Body of pancreas (tissue), 4 donors: ENCODE data around the gene PAPPA2. TPM values are rescaled to one million over a fixed set of nuclear protein-coding genes. Genes with fewer than 3 reads are reported as not detected.

Experiments used
- ATAC-seq: fragments of 150-250 bp; one replicate; pipeline ENCODE4 v1.9.1; 2016
- DNase-seq, 4 donors: peaks; one replicate each; pipeline ENCODE4 v3.0.0-alpha.2; 2019
- H3K27ac ChIP-seq, 4 donors: fragments of 200-600 bp; sonication (generic); 1 replicate in 3 of 4; 2 replicates in 1 of 4; pipeline versions ENCODE4 v1.5.1 to v1.6.1; 2016 to 2019; ENCODE audit warnings: mild to moderate bottlenecking in 1 of 4, mixed read lengths in 1 of 4, moderate library complexity in 1 of 4
- H3K27me3 ChIP-seq, 2 donors: fragments of 200-600 bp; sonication (generic); one replicate each; pipeline ENCODE4 v1.6.0; 2016; ENCODE audit warnings: mild to moderate bottlenecking in 1 of 2
- H3K36me3 ChIP-seq, 2 donors: fragments of 200-600 bp; sonication (generic); replicated peaks in 1 of 2; 2 replicates each; pipeline ENCODE4 v1.5.1; 2016; ENCODE audit warnings: low read depth in 2 of 2; ENCODE audit not compliant: insufficient read depth in 1 of 2
- H3K4me1 ChIP-seq: fragments of 200-600 bp; sonication (generic); one replicate; pipeline ENCODE4 v1.6.0; 2016
- H3K4me3 ChIP-seq, 2 donors: fragments of 200-600 bp; sonication (generic); 1 replicate in 1 of 2; 2 replicates in 1 of 2; pipeline ENCODE4 v1.5.1; 2016 to 2019
- H3K9me3 ChIP-seq, 3 donors: fragments of 200-600 bp; sonication (generic); 1 replicate in 2 of 3; 2 replicates in 1 of 3; pipeline ENCODE4 v1.5.1; 2016
- CTCF ChIP-seq, 7 experiments: fragments of 450-650 bp in 4 of 7; fragments of 200-600 bp in 3 of 7; sonication (generic) in 3 of 7; IDR thresholded peaks; one replicate each; pipeline ENCODE4 v1.5.1; 2016 to 2019; ENCODE audit warnings: antibody characterized with exemption in 7 of 7
- POLR2A ChIP-seq, 3 donors: fragments of 450-650 bp; IDR thresholded peaks; one replicate each; pipeline ENCODE4 v1.6.1; 2016; ENCODE audit warnings: antibody characterized with exemption in 3 of 3, mild to moderate bottlenecking in 2 of 3
- WGBS, 2 donors: methylation state at CpG; one replicate each; pipeline ENCODE4 v1.1.5; 2017; 5-methylcytosine and 5-hydroxymethylcytosine counted together
- intact Hi-C: fragments of 100-400 bp; cut with DNase I; formaldehyde crosslinking; loops from one replicate; pipeline ENCODE4 v1.15.1; 2023
- total RNA-seq, 2 donors: library from RNA; depleted of rRNA; stranded (reverse); fragments of >200 nt; gene quantifications; one replicate each; pipeline ENCODE4 v1.1.0, GENCODE V29; 2016

The PAPPA2 gene
- total RNA-seq, 2 donors from 2014 or later: under 0.01 to 5.4 TPM

GRCh38 chr1:176543360-176544129, 80.6 kb downstream of the PAPPA2 start:
- H3K4me3 ChIP-seq: no peak overlapping the region
- H3K9me3 ChIP-seq: no peaks in the 10 kb centered on the region
- ATAC-seq: no peak
- H3K4me1 ChIP-seq: no peaks in the 10 kb centered on the region
- intact Hi-C loops: no loop called here
- WGBS, 2 donors: 68 to 83% methylated on average over 2 of the region's 2 CpGs
- H3K27ac ChIP-seq: no peak overlapping the region
- H3K36me3 ChIP-seq: no peaks in the 10 kb centered on the region
- H3K27me3 ChIP-seq: no peaks in the 10 kb centered on the region
- TF ChIP-seq POLR2A (IDR thresholded peaks at IDR 0.05) (no peak), CTCF (IDR thresholded peaks at IDR 0.05) (no peak)
- DNase-seq: no peak

DNA sequence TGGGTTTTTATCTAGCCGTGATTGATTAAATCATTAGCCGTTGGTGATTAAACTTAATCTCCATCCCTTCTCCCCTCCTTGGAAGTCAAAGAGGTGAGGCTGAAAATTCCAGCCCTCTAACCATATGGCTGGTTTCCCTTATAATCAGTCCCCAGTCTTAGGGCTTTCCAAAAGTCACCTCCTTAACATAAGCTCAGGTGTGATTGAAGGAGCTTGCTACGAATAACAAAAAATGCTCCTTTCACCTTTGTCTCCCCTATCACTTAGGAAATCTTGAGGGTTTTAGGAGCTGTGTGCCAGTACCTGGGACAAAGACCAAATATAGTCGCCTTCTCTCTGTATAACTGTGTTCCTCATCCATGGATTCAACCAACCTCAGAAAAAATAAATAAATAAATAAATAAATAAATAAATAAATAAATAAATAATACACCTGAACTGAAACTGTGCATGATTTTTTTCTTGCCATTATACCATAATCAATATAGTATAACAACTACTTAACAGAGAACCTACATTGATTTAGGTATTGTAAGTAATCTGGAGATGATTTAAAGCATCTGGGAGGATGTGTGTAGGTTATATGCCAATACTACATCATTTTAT, 82.2 kb downstream of the PAPPA2 start:
- H3K27me3 ChIP-seq: no peaks in the 10 kb centered on the region
- H3K36me3 ChIP-seq: no peaks in the 10 kb centered on the region
- H3K9me3 ChIP-seq: no peaks in the 10 kb centered on the region
- ATAC-seq: no peak
- H3K27ac ChIP-seq: no peak overlapping the region
- intact Hi-C loops: no loop called here
- H3K4me1 ChIP-seq: no peaks in the 10 kb centered on the region
- 70 to 77% methylated on average over 4 of the region's 4 CpGs for WGBS, 2 donors
- DNase-seq: no peak
- H3K4me3 ChIP-seq: no peak overlapping the region
- TF ChIP-seq POLR2A (IDR thresholded peaks at IDR 0.05) (no peak), CTCF (IDR thresholded peaks at IDR 0.05) (no peak)

- Histone ChIP-seq H3K36me3 (no peaks in the 10 kb centered on the region), H3K9me3 (no peaks in the 10 kb centered on the region), H3K27ac (no peak overlapping the region), H3K27me3 (no peaks in the 10 kb centered on the region), H3K4me3 (no peak overlapping the region), H3K4me1 (no peaks in the 10 kb centered on the region)
- no peak for ATAC-seq
- 16 to 22% methylated on average over 1 of the region's 1 CpG for WGBS, 2 donors
- no peak for DNase-seq
- TF ChIP-seq POLR2A (IDR thresholded peaks at IDR 0.05) (no peak), CTCF (IDR thresholded peaks at IDR 0.05) (no peak)
- intact Hi-C loops: no loop called here
Measured at GRCh38 chr1:176546825-176547224, 83.8 kb downstream of the PAPPA2 start.

DNA sequence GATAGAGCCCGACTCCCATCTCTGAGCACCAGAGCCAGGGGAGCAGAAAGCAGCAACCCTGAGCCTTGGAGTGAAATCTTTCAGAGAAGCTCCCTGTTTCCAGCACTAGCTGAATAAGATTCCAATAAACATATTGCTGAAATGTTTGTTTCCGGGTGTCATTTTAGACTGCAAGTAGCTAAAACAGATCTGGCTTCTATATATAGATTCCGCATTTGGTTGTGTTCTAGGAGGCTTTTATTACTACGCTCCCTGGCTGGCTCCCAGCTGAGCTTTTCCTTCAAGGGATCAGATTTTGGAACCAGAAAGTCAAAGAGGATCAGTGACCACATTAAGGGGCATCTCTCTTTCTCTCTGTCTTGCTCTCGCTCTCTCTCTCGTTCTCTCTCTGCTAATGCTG, 88.2 kb downstream of the PAPPA2 start:
- H3K9me3 ChIP-seq: no peaks in the 10 kb centered on the region
- TF ChIP-seq CTCF (IDR thresholded peaks at IDR 0.05) (no peak), POLR2A (IDR thresholded peaks at IDR 0.05) (no peak)
- H3K4me1 ChIP-seq: no peaks in the 10 kb centered on the region
- intact Hi-C loops: no loop called here
- WGBS, 2 donors: 69 to 70% methylated on average over 5 to 6 of the region's 6 CpGs
- no peaks in the 10 kb centered on the region for H3K27me3 ChIP-seq
- H3K36me3 ChIP-seq: no peaks in the 10 kb centered on the region
- no peak overlapping the region for H3K27ac ChIP-seq
- no peak for DNase-seq
- no peak for ATAC-seq
- H3K4me3 ChIP-seq: no peak overlapping the region
